LNCAP (cell line): Measurements from ENCODE around the gene VPS13D.

ENCODE experiments used
- CTCF ChIP-seq: fragments of 450-650 bp; IDR thresholded peaks from 2 replicates; pipeline ENCODE4 v1.5.1; 2017; ENCODE audit warnings: mild to moderate bottlenecking

Gene VPS13D

DNA sequence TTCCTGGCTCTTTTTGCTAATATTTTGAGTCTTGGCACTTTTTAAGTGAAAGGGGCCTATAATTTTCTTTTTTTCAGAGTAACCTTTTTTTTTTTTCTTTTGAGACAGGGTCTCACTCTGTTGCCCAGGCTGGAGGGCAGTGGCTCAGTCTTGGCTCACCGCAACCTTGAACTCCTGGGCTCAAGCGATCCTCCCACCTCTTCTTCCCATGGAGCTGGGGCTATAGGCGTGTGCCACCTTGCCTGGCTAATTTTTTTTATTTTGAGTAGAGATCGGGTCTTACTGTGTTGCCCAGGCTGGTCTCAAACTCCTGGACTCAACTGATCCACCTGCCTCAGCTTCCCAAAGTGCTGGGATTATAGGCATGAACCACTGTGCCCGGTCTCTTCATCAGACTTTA lies 285.4 kb downstream of the VPS13D start:
- no peak for TF ChIP-seq CTCF

DNA sequence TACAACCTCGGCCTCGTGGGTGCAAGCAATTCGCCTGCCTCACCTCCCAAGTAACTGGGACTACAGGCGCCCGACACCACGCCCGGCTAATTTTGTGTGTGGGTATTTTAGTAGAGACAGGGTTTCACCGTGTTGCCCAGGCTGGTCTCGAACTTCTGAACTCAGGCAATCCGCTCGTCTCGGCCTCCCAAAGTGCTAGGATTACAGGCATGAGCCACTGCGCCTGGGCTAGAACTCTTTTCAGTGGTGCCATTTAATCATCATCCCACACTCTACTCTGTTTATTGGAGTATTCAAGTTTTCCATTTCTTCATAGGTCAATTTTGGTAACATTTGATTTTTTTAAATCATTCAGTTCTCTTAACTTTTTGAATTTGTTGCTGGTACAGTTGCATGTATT lies 286.9 kb downstream of the VPS13D start:
- TF ChIP-seq CTCF, result no peak

DNA sequence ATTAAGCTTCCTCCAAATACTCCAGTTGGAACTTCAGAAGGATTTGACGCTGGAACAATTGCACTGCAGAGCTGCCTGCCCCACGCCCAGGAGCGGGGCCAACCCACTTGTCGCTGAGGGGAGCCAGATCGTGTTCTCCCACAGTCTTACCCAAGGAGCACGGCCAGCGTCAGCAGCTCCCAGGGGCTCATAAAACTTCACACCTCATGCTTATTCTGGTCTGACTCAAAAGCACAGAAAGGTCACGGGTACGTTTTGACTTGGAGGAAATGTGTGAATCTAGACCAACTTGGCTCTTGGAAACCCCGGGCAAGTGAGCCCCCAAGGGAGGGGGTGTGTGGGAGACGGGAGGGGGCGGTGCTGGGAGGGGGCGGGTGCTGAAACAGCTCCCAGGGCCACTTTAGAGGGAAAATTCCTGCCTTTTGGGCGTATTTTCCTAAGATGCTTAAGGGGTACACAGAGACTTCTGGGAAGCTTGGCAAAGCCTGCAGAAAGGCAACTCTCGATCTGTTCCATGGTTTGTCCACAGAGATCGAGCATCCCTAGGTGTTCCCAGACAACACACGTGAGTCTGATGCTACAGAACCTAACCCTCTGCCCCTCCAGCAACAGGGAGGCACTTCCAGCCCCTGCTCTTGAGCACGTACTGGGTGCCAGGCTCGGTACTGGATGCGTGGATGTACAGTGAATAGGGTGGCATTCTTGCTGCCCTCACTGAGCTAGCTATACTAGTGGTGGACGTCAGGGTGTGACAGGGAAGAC lies 289.3 kb downstream of the VPS13D start:
- no peak for TF ChIP-seq CTCF

DNA sequence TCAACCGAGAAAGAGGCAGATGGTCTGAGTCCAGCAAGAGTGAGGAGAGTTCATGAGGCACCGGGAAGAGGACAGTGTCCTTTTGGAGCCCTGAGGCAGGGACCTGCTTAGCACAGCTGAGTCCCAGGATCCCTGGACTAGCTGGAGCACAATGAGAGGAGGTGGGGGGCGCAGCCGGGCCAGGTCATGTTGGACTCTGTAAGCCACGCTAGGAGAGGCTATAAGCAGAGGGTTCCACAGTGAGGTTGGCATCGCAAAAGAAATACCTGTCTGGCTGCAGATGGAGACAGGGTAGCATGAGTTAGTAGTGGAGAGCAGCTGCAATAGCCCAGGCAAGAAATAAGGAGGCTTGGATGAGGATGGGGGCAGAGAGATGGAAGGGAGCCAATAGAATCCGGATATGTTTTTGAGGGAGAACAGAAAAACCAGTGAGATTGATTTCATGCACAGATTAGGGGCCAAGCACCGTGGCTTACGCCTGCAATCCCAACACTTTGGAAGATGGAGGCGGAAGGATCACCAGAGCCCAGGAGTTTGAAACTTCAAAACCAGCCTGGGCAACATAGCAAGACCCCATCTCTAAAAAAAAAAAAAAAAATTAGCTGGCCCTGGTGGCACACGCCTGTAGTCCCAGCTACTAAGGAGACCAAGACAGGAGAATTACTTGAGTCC lies 290.0 kb downstream of the VPS13D start:
- no peak for TF ChIP-seq CTCF

DNA sequence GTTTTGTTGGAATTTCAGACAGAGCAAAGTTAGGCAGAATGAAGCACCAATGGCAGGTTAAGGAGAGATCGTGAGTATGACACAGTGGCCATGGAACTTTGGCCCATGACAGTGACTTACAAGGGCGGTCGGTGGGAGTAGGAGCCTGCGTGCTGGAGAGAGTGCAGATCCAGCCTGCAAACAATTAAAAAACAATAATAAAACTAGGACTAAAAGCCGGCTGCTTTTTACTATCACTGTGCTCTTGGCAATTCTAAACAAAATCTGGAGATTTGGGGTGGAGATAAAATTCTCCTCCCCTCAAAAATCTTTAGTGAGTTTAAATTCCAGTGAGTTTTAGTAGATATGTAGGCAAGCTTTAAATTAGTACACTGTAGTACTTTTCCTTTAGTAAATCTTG lies 291.3 kb downstream of the VPS13D start:
- no peak for TF ChIP-seq CTCF

GRCh38 chr1:12524266-12524665 lies 294.4 kb downstream of the VPS13D start:
- no peak for TF ChIP-seq CTCF

DNA sequence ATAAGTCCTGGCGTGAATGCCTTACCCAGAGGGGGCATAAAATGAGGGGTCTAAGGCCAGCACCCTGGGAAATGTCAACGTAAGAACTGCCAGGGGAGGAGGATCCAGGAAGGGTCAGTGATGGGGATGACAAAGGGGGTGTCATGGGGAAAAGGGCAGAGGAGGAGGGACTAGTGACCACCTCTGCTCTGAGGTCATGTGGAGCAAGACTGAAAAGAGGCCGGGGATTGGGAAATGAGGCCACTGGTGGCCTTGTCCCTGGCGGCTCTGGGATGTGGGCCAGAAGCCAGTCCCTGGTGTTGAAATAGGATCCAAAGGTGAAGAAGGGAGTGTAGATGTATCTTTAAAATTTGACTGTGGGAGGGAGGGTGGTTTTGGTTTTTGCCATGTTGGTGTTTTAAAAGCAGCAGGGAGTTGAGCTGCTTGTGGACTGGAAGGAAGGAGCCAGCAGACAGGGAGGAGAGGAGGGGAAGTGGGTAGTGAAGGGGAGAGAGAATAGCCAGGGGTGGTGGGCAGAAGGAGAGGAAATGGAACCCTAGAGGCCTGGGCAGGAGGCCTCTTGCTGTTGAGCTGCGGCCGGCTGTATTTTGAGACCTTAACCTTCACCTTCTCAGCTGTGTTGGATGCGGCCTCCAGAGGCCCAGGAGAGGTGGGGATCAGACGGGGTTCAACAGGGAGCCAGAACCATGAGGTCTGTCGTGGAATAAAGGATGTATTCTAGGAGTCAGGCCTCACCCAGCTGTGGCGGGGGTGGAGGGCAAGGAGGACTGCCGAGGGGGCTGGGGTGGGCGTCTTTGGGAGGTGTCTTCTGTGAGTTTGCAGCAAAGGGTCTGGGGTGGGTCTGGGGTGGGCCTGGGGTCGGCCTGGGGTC lies 295.7 kb downstream of the VPS13D start:
- TF ChIP-seq CTCF, result no peak
